Spleen (tissue), 7 donors: ENCODE results near the gene BCL6.

ENCODE experiments used
- POLR2A ChIP-seq, 3 donors: fragments of 450-650 bp; IDR thresholded peaks; one replicate each; pipeline ENCODE4 v1.5.1; 2017; ENCODE audit warnings: antibody characterized with exemption in 3 of 3, mild to moderate bottlenecking in 1 of 3
- TF ChIP-seq, protein P1 (sequence below), 11 experiments: fragments of 200-600 bp in 7 of 11; fragments of 450-650 bp in 4 of 11; sonication (generic) in 4 of 11; IDR thresholded peaks in 8 of 11; conservative IDR thresholded peaks in 3 of 11; 1 replicate in 7 of 11; 2 replicates in 4 of 11; pipeline versions ENCODE4 v1.4.0 to v1.8.0; 2016 to 2021; ENCODE audit warnings: antibody characterized with exemption in 11 of 11, inconsistent platforms in 4 of 11, mild to moderate bottlenecking in 1 of 11
- donor health status: DM: no; HTN: no; CAD: no; lungs with moderate emphysema.
- donor health status: DM: no; HTN: no; CAD: no.
- donor health status: DM: no; HTN: no; CAD: no.

DNA sequence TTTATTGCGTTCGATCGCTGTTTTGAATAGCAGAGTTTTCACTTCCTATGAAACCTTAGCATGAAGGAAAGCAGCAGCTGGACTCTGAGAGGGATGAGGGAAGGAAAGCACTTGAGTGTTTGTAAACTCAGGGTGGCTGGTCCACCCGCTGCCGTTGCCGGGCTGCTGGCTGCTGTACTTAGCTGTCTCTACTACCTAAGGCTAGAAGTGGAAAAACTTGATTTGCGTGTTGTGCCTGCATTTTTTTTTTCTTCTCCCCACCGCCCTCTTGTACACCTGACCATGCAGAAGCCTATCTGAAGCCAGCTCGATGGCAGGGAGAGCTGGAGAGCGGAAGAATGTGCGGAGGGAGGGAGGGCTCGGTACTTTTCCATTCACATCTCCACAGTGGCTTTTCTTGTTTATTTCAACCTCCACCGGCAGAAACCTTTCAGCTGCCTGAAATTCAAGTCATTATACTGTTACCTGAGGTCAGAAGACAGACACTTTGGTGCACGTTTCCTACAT is 4.8 kb upstream of the BCL6 start:
- TF ChIP-seq POLR2A (IDR thresholded peaks at IDR 0.05), result no peak
- TF ChIP-seq, protein P1, sequence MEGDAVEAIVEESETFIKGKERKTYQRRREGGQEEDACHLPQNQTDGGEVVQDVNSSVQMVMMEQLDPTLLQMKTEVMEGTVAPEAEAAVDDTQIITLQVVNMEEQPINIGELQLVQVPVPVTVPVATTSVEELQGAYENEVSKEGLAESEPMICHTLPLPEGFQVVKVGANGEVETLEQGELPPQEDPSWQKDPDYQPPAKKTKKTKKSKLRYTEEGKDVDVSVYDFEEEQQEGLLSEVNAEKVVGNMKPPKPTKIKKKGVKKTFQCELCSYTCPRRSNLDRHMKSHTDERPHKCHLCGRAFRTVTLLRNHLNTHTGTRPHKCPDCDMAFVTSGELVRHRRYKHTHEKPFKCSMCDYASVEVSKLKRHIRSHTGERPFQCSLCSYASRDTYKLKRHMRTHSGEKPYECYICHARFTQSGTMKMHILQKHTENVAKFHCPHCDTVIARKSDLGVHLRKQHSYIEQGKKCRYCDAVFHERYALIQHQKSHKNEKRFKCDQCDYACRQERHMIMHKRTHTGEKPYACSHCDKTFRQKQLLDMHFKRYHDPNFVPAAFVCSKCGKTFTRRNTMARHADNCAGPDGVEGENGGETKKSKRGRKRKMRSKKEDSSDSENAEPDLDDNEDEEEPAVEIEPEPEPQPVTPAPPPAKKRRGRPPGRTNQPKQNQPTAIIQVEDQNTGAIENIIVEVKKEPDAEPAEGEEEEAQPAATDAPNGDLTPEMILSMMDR (IDR thresholded peaks at IDR 0.05 in 8 of 11, conservative IDR thresholded peaks at IDR 0.05 in 3 of 11), result no peak
